Sigmoid colon (tissue), 4 donors: ENCODE results near the gene DDX51.

Source experiments
- EP300 ChIP-seq, 4 donors: sonication (generic); formaldehyde crosslinking; IDR thresholded peaks; one replicate each; pipeline ENCODE4 v1.6.1; 2017; ENCODE audit warnings: antibody characterized with exemption in 4 of 4
- POLR2A ChIP-seq, 2 donors: fragments of 450-650 bp; IDR thresholded peaks; one replicate each; pipeline ENCODE4 v1.6.1; 2016; ENCODE audit warnings: antibody characterized with exemption in 2 of 2, mild to moderate bottlenecking in 2 of 2, moderate library complexity in 2 of 2
- POLR2AphosphoS5 ChIP-seq, 4 donors: sonication (generic); formaldehyde crosslinking; IDR thresholded peaks; one replicate each; pipeline ENCODE4 v1.6.1; 2017; ENCODE audit warnings: antibody characterized with exemption in 4 of 4
- TF ChIP-seq, protein P1 (sequence below), 4 experiments: fragments of 450-650 bp in 3 of 4; fragments of 200-600 bp in 1 of 4; IDR thresholded peaks; one replicate each; pipeline ENCODE4 v1.5.1; 2016 to 2019; ENCODE audit warnings: antibody characterized with exemption in 4 of 4, mild to moderate bottlenecking in 3 of 4, moderate library complexity in 2 of 4

DNA sequence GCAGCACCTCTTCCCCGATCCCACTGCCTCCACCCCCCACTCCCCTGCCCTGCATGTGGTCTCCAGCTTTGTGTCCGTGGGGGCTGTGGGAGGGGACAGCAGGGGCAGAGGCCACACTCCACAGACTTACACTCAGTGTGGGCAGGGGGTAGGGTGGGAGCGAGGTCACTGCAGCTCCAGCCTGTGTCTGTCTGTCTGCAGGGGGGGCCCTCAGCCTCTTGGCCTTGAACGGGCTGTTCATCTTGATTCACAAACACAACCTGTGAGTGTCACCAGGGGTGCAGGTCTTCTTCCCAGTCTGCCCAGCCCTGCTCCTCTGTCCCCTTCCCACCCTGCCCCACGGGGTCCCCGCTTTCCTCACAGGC is 6.6 kb upstream of the DDX51 start:
- TF ChIP-seq, protein P1, sequence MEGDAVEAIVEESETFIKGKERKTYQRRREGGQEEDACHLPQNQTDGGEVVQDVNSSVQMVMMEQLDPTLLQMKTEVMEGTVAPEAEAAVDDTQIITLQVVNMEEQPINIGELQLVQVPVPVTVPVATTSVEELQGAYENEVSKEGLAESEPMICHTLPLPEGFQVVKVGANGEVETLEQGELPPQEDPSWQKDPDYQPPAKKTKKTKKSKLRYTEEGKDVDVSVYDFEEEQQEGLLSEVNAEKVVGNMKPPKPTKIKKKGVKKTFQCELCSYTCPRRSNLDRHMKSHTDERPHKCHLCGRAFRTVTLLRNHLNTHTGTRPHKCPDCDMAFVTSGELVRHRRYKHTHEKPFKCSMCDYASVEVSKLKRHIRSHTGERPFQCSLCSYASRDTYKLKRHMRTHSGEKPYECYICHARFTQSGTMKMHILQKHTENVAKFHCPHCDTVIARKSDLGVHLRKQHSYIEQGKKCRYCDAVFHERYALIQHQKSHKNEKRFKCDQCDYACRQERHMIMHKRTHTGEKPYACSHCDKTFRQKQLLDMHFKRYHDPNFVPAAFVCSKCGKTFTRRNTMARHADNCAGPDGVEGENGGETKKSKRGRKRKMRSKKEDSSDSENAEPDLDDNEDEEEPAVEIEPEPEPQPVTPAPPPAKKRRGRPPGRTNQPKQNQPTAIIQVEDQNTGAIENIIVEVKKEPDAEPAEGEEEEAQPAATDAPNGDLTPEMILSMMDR (IDR thresholded peaks at IDR 0.05): no peak
- TF ChIP-seq EP300 (IDR thresholded peaks at IDR 0.05) (no peak), POLR2AphosphoS5 (IDR thresholded peaks at IDR 0.05) (no peak), POLR2A (IDR thresholded peaks at IDR 0.05) (no peak)
